Activated CD8-positive, alpha-beta T cell treated with anti-CD3 and anti-CD28 coated beads for 36 hours (primary cell): ENCODE data around the gene CHST12. TPM values are rescaled to one million over a fixed set of nuclear protein-coding genes. Genes with fewer than 3 reads are reported as not detected.

Source experiments
- ATAC-seq: fragments of 200-7000 bp; cut with Tn5 transposase; one replicate; pipeline ENCODE4 v1.10.0; 2021; ENCODE audit warnings: mild to moderate bottlenecking, moderate library complexity
- CTCF ChIA-PET: fragments of 350-600 bp; sonication (Branson Sonifier 250); formaldehyde crosslinking; loops from one replicate; lab custom pipeline; 2021; ENCODE audit warnings: antibody characterized with exemption; lab: Charles Lee
- POLR2A ChIA-PET: fragments of 350-600 bp; sonication (Branson Sonifier 250); formaldehyde crosslinking; loops from one replicate; lab custom pipeline; 2021; ENCODE audit warnings: antibody characterized with exemption; lab: Charles Lee
- DNase-seq: peaks from one replicate; pipeline ENCODE4 v3.0.0-alpha.2; 2020
- H3K27ac Mint-ChIP-seq: one replicate; pipeline ENCODE4 v1.8.0; 2021; ENCODE audit warnings: mild to moderate bottlenecking, mixed read lengths
- H3K27me3 Mint-ChIP-seq: one replicate; pipeline ENCODE4 v1.8.0; 2021; ENCODE audit warnings: mixed read lengths
- H3K36me3 Mint-ChIP-seq: one replicate; pipeline ENCODE4 v1.8.0; 2021; ENCODE audit warnings: low read depth, mixed read lengths
- H3K4me1 Mint-ChIP-seq: one replicate; pipeline ENCODE4 v1.8.0; 2021; ENCODE audit warnings: low read depth, mixed read lengths
- H3K4me3 Mint-ChIP-seq: one replicate; pipeline ENCODE4 v1.8.0; 2021; ENCODE audit warnings: mild to moderate bottlenecking, moderate library complexity, mixed read lengths
- H3K9me3 Mint-ChIP-seq: one replicate; pipeline ENCODE4 v1.8.0; 2021; ENCODE audit warnings: mixed read lengths
- CTCF ChIP-seq: fragments of 200-600 bp; IDR thresholded peaks from one replicate; pipeline ENCODE4 v1.8.0; 2022; ENCODE audit warnings: antibody characterized with exemption, mild to moderate bottlenecking
- intact Hi-C: fragments of 100-400 bp; cut with micrococcal nuclease; formaldehyde crosslinking; loops from one replicate; pipeline ENCODE4 v1.10.0; 2022
- total RNA-seq, 2 experiments: library from RNA; stranded (reverse); gene quantifications; one replicate each; pipeline ENCODE4 v1.2.3, GENCODE V29; 2021

The CHST12 gene
- total RNA-seq, 2 experiments from 2014 or later: 2.9 to 4.7 TPM

- CTCF ChIA-PET: no interaction called here
- H3K4me1 Mint-ChIP-seq: no peaks in the 10 kb centered on the region
- POLR2A ChIA-PET: no interaction called here
- H3K9me3 Mint-ChIP-seq: peaks cover 5% of the 10 kb centered on the region
- no peak overlapping the region for H3K27ac Mint-ChIP-seq
- ATAC-seq (no peak), DNase-seq (no peak)
- intact Hi-C loops: no loop called here
- no peaks in the 10 kb centered on the region for H3K36me3 Mint-ChIP-seq
- no peak overlapping the region for H3K4me3 Mint-ChIP-seq
- TF ChIP-seq CTCF: no peak
- H3K27me3 Mint-ChIP-seq: peaks cover 2% of the 10 kb centered on the region
Measured at GRCh38 chr7:2487586-2488271, 84.3 kb downstream of the CHST12 start.

- ATAC-seq (no peak), DNase-seq (no peak)
- Mint-ChIP-seq H3K4me3 (no peak overlapping the region), H3K27ac (no peak overlapping the region), H3K27me3 (peaks cover 2% of the 10 kb centered on the region), H3K36me3 (no peaks in the 10 kb centered on the region), H3K4me1 (no peaks in the 10 kb centered on the region), H3K9me3 (peaks cover 2% of the 10 kb centered on the region)
- POLR2A ChIA-PET: no interaction called here
- CTCF ChIA-PET: interaction anchor here (0.9 kb wide), 1 partner anchor 20 kb away, joined by 3 read pairs; no protein-coding TSS in a partner anchor
- TF ChIP-seq CTCF: no peak
- intact Hi-C loops: no loop called here
Measured at GRCh38 chr7:2488272-2488645, 84.8 kb downstream of the CHST12 start.

- Mint-ChIP-seq H3K27me3 (peaks cover 2% of the 10 kb centered on the region), H3K4me1 (no peaks in the 10 kb centered on the region), H3K9me3 (peaks cover 2% of the 10 kb centered on the region), H3K36me3 (no peaks in the 10 kb centered on the region), H3K27ac (no peak overlapping the region), H3K4me3 (no peak overlapping the region)
- ChIA-PET POLR2A (no interaction called here), CTCF (interaction anchor here (0.9 kb wide), 1 partner anchor 20 kb away, joined by 3 read pairs; no protein-coding TSS in a partner anchor)
- ATAC-seq: no peak
- DNase-seq: no peak
- TF ChIP-seq CTCF: no peak
- intact Hi-C loops: no loop called here
Measured at GRCh38 chr7:2488681-2489080, 85.3 kb downstream of the CHST12 start.

- Mint-ChIP-seq H3K27ac (no peak overlapping the region), H3K36me3 (no peaks in the 10 kb centered on the region), H3K27me3 (peaks cover 2% of the 10 kb centered on the region), H3K4me3 (no peak overlapping the region), H3K9me3 (peaks cover 2% of the 10 kb centered on the region), H3K4me1 (no peaks in the 10 kb centered on the region)
- TF ChIP-seq CTCF: no peak
- POLR2A ChIA-PET: no interaction called here
- ATAC-seq (no peak), DNase-seq (no peak)
- CTCF ChIA-PET: no interaction called here
- intact Hi-C loops: no loop called here
Measured at GRCh38 chr7:2490181-2490651, 86.8 kb downstream of the CHST12 start.

- H3K27ac Mint-ChIP-seq: no peak overlapping the region
Measured at GRCh38 chr7:2492038-2492437, 88.6 kb downstream of the CHST12 start.

More at GRCh38 chr7:2492038-2492437, 88.6 kb downstream of the CHST12 start:
- ATAC-seq (no peak), DNase-seq (no peak)
- Mint-ChIP-seq H3K4me3 (no peak overlapping the region), H3K27me3 (peaks cover 6% of the 10 kb centered on the region), H3K4me1 (no peaks in the 10 kb centered on the region), H3K9me3 (peaks cover 2% of the 10 kb centered on the region), H3K36me3 (no peaks in the 10 kb centered on the region)
- no peak for TF ChIP-seq CTCF
- ChIA-PET CTCF (no interaction called here), POLR2A (no interaction called here)
- intact Hi-C loops: no loop called here
